GM18507 (cell line): ENCODE data around the gene NAAA.

Experiments used
- DNase-seq: peaks from one replicate; pipeline ENCODE4 v3.0.0; 2011; ENCODE audit warnings: low read depth; ENCODE audit not compliant: insufficient read length; ENCODE audit errors: extremely low spot score
- FAIRE-seq: peaks from 2 replicates; lab custom pipeline; 2011; peaks lifted over from hg19 to GRCh38; lab: Jason Lieb, UNC

The NAAA gene

GRCh38 chr4:75876218-75876617, 64.6 kb downstream of the NAAA start:
- DNase-seq (no peak), FAIRE-seq (no peak)

DNA sequence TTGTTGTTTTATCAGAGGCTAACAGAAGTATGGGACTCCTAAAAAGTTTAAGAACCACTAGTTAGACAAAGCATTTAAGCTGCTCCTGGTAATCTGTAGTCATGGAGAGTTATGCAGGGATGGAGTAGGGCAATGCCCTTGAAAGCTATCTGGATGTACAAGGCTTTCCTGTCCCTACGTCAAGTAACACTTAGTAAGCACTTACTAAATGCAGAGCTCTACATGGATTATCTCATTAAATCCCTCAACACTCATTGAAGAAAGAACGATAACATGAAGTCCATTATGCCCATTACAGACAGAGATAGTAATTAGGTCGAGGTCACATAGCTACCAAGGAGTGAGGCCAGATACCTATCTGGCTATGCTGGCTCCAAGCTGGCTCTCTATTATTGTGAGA, 71.7 kb downstream of the NAAA start:
- no peak for DNase-seq
- no peak for FAIRE-seq

DNA sequence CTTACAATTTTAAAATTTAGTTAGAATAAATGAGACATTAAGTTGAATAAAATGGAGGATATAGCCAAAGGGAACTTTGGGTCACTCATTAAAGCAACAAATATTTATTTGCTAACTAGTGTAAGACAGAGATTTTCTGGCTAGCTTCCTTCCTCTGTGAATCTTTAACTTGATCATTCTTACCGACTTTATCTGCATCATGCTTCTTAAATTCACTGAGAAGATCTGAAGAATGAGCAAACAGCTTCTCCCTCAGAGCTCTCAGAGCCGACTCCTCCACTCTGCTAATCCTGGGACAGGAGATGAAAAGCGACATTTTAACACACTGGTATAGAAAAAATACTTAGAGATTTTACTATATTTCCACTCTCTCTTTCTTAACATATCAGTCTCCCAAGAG, 73.7 kb downstream of the NAAA start:
- DNase-seq (no peak), FAIRE-seq (no peak)
